Measurements from ENCODE around the gene N4BP2.

N4BP2 gene

DNA sequence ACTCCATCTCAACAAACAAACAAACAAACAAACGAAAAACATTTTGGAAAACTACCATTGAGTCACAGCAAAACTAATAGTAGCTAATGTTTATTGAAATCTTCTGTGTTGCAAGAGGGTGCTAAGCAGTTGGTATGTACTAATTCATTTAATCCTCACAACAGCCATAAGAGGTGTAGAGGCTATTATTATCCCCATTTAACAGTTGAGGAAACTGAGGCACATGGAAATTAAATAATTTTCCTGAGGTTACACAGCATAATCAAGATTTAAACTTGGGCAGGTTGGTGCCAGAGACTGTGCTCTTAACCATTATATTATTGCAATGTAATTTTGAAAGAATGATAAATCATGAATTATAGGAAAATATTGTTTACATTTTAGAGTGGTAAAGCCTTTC is 122.7 kb downstream of the N4BP2 start:
- no peak overlapping the region for H3K9ac ChIP-seq (ENCODE audit: low read length in 2 of 2)
- H3K4me3 ChIP-seq (ENCODE audit: low read length in 2 of 2): no peak overlapping the region
- H3K36me3 ChIP-seq (ENCODE audit: control insufficient read depth in 2 of 2, insufficient read depth in 2 of 2, low read length in 2 of 2): no peaks in the 10 kb centered on the region
- H3K9me3 ChIP-seq (ENCODE audit: control insufficient read depth in 2 of 2, low read length in 2 of 2): no peaks in the 10 kb centered on the region
- no peaks in the 10 kb centered on the region for H3K4me1 ChIP-seq (ENCODE audit: control insufficient read depth, insufficient read depth, low read length)
- H3K27me3 ChIP-seq (ENCODE audit: control insufficient read depth in 1 of 2, insufficient read depth in 2 of 2, low read length in 2 of 2): peaks cover 2 to 4% of the 10 kb centered on the region in 2 donors
- H3K27ac ChIP-seq (ENCODE audit: low read length): no peak overlapping the region

DNA sequence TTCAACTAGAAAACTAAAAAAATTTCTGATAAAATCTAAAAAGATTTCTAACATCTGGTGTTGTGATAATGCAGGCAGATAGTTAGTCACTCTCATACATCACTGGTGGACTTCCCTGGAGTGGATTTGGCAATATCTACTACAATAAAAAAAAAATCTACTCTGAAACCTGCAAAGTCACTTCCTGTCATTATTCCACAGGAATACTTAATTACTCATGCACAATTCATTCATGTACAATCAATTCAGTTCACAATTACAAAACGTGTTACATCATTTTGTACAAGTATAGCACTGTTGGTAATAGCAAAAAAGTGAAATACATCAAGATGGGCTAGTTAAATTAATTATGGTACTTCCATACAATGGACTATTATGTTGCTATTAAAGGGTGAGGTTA is 123.7 kb downstream of the N4BP2 start:
- H3K4me3 ChIP-seq (ENCODE audit: low read length in 2 of 2): no peak overlapping the region
- H3K36me3 ChIP-seq (ENCODE audit: control insufficient read depth in 2 of 2, insufficient read depth in 2 of 2, low read length in 2 of 2): no peaks in the 10 kb centered on the region
- H3K9me3 ChIP-seq (ENCODE audit: control insufficient read depth in 2 of 2, low read length in 2 of 2): no peaks in the 10 kb centered on the region
- H3K9ac ChIP-seq (ENCODE audit: low read length in 2 of 2): no peak overlapping the region
- no peak overlapping the region for H3K27ac ChIP-seq (ENCODE audit: low read length)
- peaks cover 2 to 4% of the 10 kb centered on the region in 2 donors for H3K27me3 ChIP-seq (ENCODE audit: control insufficient read depth in 1 of 2, insufficient read depth in 2 of 2, low read length in 2 of 2)
- no peaks in the 10 kb centered on the region for H3K4me1 ChIP-seq (ENCODE audit: control insufficient read depth, insufficient read depth, low read length)

DNA sequence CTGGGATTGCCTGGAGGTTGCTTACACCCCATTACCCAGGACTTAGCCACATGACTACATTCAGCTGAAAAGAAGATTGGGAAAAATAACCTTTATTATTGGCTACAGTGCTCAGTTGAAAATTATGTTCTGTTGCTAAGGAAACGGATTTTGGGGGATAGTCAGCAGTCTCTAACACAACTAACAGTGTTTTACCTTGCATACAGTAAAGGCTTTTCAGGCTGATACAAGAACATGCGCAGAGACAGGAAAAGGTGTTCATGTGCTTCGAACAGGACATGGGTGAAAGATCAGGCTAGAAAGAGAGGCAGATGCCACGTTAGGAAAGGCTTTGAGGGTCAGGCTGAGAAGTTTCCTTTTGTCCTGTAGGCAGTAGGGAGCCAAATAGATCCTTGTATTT is 125.4 kb downstream of the N4BP2 start:
- Histone ChIP-seq H3K4me3 (ENCODE audit: low read length in 2 of 2) (no peak overlapping the region), H3K4me1 (ENCODE audit: control insufficient read depth, insufficient read depth, low read length) (no peaks in the 10 kb centered on the region), H3K27ac (ENCODE audit: low read length) (no peak overlapping the region), H3K36me3 (ENCODE audit: control insufficient read depth in 2 of 2, insufficient read depth in 2 of 2, low read length in 2 of 2) (no peaks in the 10 kb centered on the region), H3K9me3 (ENCODE audit: control insufficient read depth in 2 of 2, low read length in 2 of 2) (no peaks in the 10 kb centered on the region), H3K27me3 (ENCODE audit: control insufficient read depth in 1 of 2, insufficient read depth in 2 of 2, low read length in 2 of 2) (peaks cover 0 to 2% of the 10 kb centered on the region in 2 donors), H3K9ac (ENCODE audit: low read length in 2 of 2) (no peak overlapping the region)

DNA sequence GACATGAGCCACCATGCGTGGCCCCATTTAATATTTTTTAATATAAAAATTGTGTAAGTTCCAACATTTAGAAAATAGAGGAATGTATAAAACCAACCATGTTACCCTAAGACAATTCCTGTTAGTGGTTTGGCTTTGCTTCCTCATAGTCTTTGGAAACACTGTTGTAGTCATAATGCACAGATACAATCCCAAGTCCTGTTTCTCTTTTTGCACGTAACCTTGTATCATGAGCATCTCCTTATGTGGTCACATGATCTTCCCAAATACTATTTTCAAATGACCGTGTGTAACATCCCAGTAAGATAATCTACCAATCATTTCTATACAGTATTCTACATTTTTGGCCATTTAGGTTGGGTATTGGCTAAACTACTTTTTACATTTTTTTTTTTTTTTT is 126.3 kb downstream of the N4BP2 start:
- no peak overlapping the region for H3K4me3 ChIP-seq (ENCODE audit: low read length in 2 of 2)
- H3K4me1 ChIP-seq (ENCODE audit: control insufficient read depth, insufficient read depth, low read length): no peaks in the 10 kb centered on the region
- peaks cover 0 to 2% of the 10 kb centered on the region in 2 donors for H3K27me3 ChIP-seq (ENCODE audit: control insufficient read depth in 1 of 2, insufficient read depth in 2 of 2, low read length in 2 of 2)
- no peaks in the 10 kb centered on the region for H3K9me3 ChIP-seq (ENCODE audit: control insufficient read depth in 2 of 2, low read length in 2 of 2)
- no peak overlapping the region for H3K9ac ChIP-seq (ENCODE audit: low read length in 2 of 2)
- no peaks in the 10 kb centered on the region for H3K36me3 ChIP-seq (ENCODE audit: control insufficient read depth in 2 of 2, insufficient read depth in 2 of 2, low read length in 2 of 2)
- no peak overlapping the region for H3K27ac ChIP-seq (ENCODE audit: low read length)

DNA sequence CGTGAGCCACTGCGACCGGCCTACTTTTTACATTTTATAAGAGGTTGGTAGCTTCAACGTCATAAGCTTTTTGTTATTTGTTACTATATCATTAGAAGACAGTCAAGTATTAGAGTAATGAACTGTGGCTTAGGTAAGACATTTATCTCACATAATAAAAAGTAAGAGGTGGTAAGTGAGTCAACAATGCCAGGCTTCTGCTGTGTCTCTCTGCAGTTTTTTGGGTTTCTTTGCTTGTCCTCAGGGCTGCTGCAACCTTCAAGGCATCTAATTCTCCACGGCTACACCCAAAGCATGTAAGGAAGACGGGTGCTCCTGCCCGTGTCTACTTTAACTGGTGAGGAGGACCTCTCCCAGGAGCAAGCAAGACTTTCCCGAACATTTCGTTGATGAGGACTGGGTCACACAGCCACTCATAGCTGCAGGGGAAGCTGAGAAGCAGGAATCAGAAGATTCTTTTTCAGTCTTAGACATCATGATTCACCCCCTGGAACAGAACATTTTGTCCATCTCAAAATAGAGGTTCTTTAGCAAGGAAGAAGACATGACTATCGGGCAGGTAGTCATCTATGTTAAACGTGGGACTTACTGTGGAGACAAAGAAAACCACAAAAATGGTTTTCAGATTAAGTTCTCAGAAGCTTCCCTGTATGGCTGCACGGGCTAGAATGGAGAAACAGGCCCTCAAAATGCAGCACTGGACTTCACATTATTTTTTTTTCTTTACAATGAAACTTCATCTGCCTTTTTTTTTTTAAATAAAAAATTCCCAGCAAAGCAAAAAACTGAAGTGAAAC is 127.2 kb downstream of the N4BP2 start:
- H3K27ac ChIP-seq (ENCODE audit: low read length): no peak overlapping the region

DNA sequence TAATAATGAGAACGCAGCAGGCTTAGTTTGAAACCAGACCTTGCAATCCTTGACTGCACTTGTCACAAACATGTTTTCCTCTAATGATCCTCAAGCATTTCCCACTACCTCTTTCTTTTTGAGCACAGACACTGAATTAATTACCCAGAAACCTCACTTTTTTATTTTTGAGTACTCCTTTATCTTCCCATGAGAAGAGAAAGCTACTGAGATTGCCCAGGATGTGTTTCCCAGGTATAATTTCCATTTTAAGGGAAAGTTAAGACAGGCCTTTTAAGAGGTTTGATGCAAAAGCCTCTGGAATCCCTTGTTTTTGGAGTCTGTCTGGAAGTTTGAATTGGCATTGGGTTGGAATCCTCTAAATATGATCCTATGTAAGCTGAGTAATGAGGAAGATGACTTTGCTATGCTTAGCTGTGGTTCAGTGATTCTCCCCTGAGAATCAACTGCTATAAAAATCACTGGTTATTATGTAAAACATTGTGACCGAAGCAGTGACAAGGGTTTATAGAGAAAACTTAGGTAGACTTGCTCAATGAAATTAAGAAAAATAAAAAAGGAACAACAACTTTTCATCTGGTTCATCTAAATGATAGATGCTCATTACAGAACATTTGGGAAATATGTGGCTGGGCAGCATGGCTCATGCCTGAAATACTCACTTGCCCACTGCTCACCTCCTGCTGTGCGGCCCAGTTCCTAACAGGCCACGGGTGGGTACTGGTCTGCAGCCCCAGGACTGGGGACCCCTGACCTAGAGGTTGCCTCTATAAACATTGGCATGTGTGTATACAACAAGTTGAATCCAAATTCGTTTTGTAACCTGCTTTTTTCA is 129.4 kb downstream of the N4BP2 start:
- Histone ChIP-seq H3K36me3 (ENCODE audit: control insufficient read depth in 2 of 2, insufficient read depth in 2 of 2, low read length in 2 of 2) (no peaks in the 10 kb centered on the region), H3K4me3 (ENCODE audit: low read length in 2 of 2) (no peak overlapping the region), H3K27me3 (ENCODE audit: control insufficient read depth in 1 of 2, insufficient read depth in 2 of 2, low read length in 2 of 2) (peaks cover 0 to 2% of the 10 kb centered on the region in 2 donors), H3K9ac (ENCODE audit: low read length in 2 of 2) (no peak overlapping the region), H3K9me3 (ENCODE audit: control insufficient read depth in 2 of 2, low read length in 2 of 2) (no peaks in the 10 kb centered on the region), H3K4me1 (ENCODE audit: control insufficient read depth, insufficient read depth, low read length) (no peaks in the 10 kb centered on the region), H3K27ac (ENCODE audit: low read length) (no peak overlapping the region)

More for the DNA sequence above, 127.2 kb downstream of the N4BP2 start:
- Histone ChIP-seq H3K4me1 (ENCODE audit: control insufficient read depth, insufficient read depth, low read length) (no peaks in the 10 kb centered on the region), H3K4me3 (ENCODE audit: low read length in 2 of 2) (no peak overlapping the region), H3K36me3 (ENCODE audit: control insufficient read depth in 2 of 2, insufficient read depth in 2 of 2, low read length in 2 of 2) (no peaks in the 10 kb centered on the region), H3K9ac (ENCODE audit: low read length in 2 of 2) (no peak overlapping the region), H3K27me3 (ENCODE audit: control insufficient read depth in 1 of 2, insufficient read depth in 2 of 2, low read length in 2 of 2) (peaks cover 0 to 2% of the 10 kb centered on the region in 2 donors), H3K9me3 (ENCODE audit: control insufficient read depth in 2 of 2, low read length in 2 of 2) (no peaks in the 10 kb centered on the region)

DNA sequence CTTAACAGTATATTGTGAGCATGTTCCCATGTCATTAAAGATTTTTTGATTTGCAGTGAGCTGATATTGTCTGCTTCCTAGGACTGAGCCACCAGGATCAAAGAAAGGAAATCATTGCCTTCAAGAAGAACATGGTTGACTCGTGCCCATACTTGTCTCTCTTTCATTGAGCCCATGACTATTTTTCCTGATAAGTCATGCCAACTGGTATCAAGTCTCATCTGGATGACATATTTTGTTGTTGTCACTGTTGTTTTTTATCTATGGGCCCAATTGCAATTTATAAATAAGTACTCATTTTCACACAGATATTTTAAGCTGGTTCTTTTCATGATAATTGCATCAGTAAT is 130.0 kb downstream of the N4BP2 start:
- Histone ChIP-seq H3K27ac (ENCODE audit: low read length) (no peak overlapping the region), H3K9me3 (ENCODE audit: control insufficient read depth in 2 of 2, low read length in 2 of 2) (no peaks in the 10 kb centered on the region), H3K36me3 (ENCODE audit: control insufficient read depth in 2 of 2, insufficient read depth in 2 of 2, low read length in 2 of 2) (no peaks in the 10 kb centered on the region), H3K9ac (ENCODE audit: low read length in 2 of 2) (no peak overlapping the region), H3K4me1 (ENCODE audit: control insufficient read depth, insufficient read depth, low read length) (no peaks in the 10 kb centered on the region), H3K4me3 (ENCODE audit: low read length in 2 of 2) (no peak overlapping the region), H3K27me3 (ENCODE audit: control insufficient read depth in 1 of 2, insufficient read depth in 2 of 2, low read length in 2 of 2) (peaks cover 0 to 2% of the 10 kb centered on the region in 2 donors)

DNA sequence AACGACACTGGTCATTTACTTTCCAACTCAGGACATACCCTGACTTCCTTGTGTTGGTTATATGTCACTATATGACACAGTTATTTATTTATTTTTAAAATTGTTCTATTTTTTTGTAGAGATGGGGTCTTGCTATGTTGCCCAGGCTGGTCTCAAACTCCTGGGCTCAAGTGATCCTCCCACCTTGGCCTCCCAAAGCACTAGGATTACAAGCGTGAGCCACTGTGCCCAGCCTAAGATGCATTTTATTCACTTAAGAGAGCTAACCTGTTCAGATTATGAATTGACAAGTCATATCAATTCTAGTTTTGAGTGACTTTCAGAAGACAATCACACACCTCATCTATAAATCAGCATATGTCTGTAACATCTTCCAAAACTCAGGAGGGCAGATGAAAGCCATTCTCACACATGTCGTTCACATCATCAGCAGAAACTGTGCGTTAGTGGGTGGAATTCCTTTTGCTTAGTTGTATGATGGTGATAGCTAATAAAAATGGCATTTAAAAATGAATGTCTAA is 130.8 kb downstream of the N4BP2 start:
- H3K27ac ChIP-seq (ENCODE audit: low read length): no peak overlapping the region
- H3K9me3 ChIP-seq (ENCODE audit: control insufficient read depth in 2 of 2, low read length in 2 of 2): no peaks in the 10 kb centered on the region
- H3K36me3 ChIP-seq (ENCODE audit: control insufficient read depth in 2 of 2, insufficient read depth in 2 of 2, low read length in 2 of 2): no peaks in the 10 kb centered on the region
- H3K9ac ChIP-seq (ENCODE audit: low read length in 2 of 2): no peak overlapping the region
- H3K4me3 ChIP-seq (ENCODE audit: low read length in 2 of 2): no peak overlapping the region
- H3K27me3 ChIP-seq (ENCODE audit: control insufficient read depth in 1 of 2, insufficient read depth in 2 of 2, low read length in 2 of 2): no peaks in the 10 kb centered on the region
- H3K4me1 ChIP-seq (ENCODE audit: control insufficient read depth, insufficient read depth, low read length): no peaks in the 10 kb centered on the region

DNA sequence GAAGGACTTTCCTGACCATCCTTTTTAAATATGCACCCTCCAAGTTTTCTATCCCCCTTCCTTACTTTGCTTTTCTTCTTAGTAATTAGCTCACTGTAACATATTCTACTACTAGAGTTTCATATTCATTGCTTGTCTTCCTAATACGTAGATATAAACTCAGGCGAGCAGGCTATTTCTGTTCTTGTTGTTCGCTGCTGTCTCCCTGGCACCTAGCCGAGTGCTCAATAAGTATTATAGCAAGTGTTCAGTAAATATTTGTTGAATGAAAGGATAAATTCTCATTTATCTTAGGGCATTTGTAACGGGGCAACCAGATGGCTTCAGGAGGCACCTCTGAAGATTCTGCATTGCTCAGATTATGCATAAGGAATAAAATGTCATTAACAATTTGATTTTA is 133.4 kb downstream of the N4BP2 start:
- no peaks in the 10 kb centered on the region for H3K27me3 ChIP-seq (ENCODE audit: control insufficient read depth in 1 of 2, insufficient read depth in 2 of 2, low read length in 2 of 2)
- no peak overlapping the region for H3K4me3 ChIP-seq (ENCODE audit: low read length in 2 of 2)
- H3K9me3 ChIP-seq (ENCODE audit: control insufficient read depth in 2 of 2, low read length in 2 of 2): no peaks in the 10 kb centered on the region
- peaks cover 6% of the 10 kb centered on the region for H3K4me1 ChIP-seq (ENCODE audit: control insufficient read depth, insufficient read depth, low read length)
- H3K9ac ChIP-seq (ENCODE audit: low read length in 2 of 2): no peak overlapping the region
- no peak overlapping the region for H3K27ac ChIP-seq (ENCODE audit: low read length)
- no peaks in the 10 kb centered on the region for H3K36me3 ChIP-seq (ENCODE audit: control insufficient read depth in 2 of 2, insufficient read depth in 2 of 2, low read length in 2 of 2)

DNA sequence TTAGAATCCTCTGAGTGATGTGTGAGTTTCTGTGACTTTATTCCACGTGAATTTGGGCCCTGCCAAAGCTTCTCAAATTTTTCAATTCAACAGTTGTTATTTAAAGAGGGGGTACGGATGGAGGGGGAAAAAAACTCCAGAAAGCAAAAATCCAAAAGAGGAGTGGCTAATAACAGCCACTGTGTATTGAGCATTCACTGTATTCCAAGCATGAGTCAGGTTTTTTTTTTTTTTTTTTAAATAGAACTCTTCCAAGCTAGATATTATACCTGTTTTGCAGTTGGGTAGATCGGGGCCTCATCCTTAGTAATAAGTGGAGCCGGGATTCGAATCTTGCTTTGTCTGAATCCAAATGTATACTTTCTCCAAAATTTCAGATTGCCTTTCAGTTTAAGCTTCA is 133.8 kb downstream of the N4BP2 start:
- H3K9ac ChIP-seq (ENCODE audit: low read length in 2 of 2): no peak overlapping the region
- H3K27me3 ChIP-seq (ENCODE audit: control insufficient read depth in 1 of 2, insufficient read depth in 2 of 2, low read length in 2 of 2): no peaks in the 10 kb centered on the region
- H3K4me1 ChIP-seq (ENCODE audit: control insufficient read depth, insufficient read depth, low read length): peaks cover 6% of the 10 kb centered on the region
- H3K9me3 ChIP-seq (ENCODE audit: control insufficient read depth in 2 of 2, low read length in 2 of 2): no peaks in the 10 kb centered on the region
- no peak overlapping the region for H3K27ac ChIP-seq (ENCODE audit: low read length)
- H3K36me3 ChIP-seq (ENCODE audit: control insufficient read depth in 2 of 2, insufficient read depth in 2 of 2, low read length in 2 of 2): no peaks in the 10 kb centered on the region
- H3K4me3 ChIP-seq (ENCODE audit: low read length in 2 of 2): no peak overlapping the region
